ENCODE data around the gene SRSF1. TPM values are rescaled to one million over a fixed set of nuclear protein-coding genes. Genes with fewer than 3 reads are reported as not detected.

The SRSF1 gene
- total RNA-seq, 1 experiment from 2014 or later = 462 TPM

GRCh38 chr17:58005728-58006559 lies 1.1 kb downstream of the SRSF1 start:
- peak overlapping the region; percentile 80 for H4K8ac ChIP-seq (replicated peaks; ENCODE audit: insufficient read length, low read depth, low read length)
- no peak for DNase-seq
- no peaks in the 10 kb centered on the region for H3K9me3 ChIP-seq (ENCODE audit: control insufficient read depth, low read depth, low read length)
- peaks cover 3 to 9% of the 10 kb centered on the region in 2 experiments; a peak in 2 of 5 replicates for H3K9me3 Mint-ChIP-seq
- no peak overlapping the region for H2BK120ac ChIP-seq (ENCODE audit: low read depth, low read length, poor library complexity, severe bottlenecking)
- H3K79me1 ChIP-seq (ENCODE audit: insufficient read depth, low read depth, low read length, poor library complexity, severe bottlenecking) = no peaks in the 10 kb centered on the region
- H3K4me1 ChIP-seq (ENCODE audit: insufficient read depth, low read length) = peaks cover 3% of the 10 kb centered on the region; the same call in 1 of the 2 replicates
- H3K4me1 Mint-ChIP-seq = peaks cover 31 to 39% of the 10 kb centered on the region in 2 experiments
- no peak overlapping the region for H2BK20ac ChIP-seq (ENCODE audit: low read depth, low read length, poor library complexity, severe bottlenecking)
- no peaks in the 10 kb centered on the region for H4K20me1 ChIP-seq (ENCODE audit: control insufficient read depth, insufficient read depth, insufficient read length)
- peaks cover 43 to 64% (median 59%) of the 10 kb centered on the region in 3 experiments for H3K36me3 Mint-ChIP-seq (ENCODE audit: insufficient read depth in 1 of 3, low read depth in 3 of 3)
- H3K56ac ChIP-seq (ENCODE audit: insufficient read length, low read depth, low read length) = peak overlapping the region; percentile 77
- H2BK5ac ChIP-seq (ENCODE audit: insufficient read length, low read length) = no peak overlapping the region
- H3K23ac ChIP-seq (ENCODE audit: insufficient read length, low read depth, low read length) = no peak overlapping the region
- H3K79me2 ChIP-seq (ENCODE audit: insufficient read depth, low read length) = peaks cover 22% of the 10 kb centered on the region
- peak overlapping the region; percentile 88 for H4K91ac ChIP-seq (ENCODE audit: insufficient read length, low read depth, low read length)
- H4K5ac ChIP-seq (ENCODE audit: insufficient read length, low read depth, low read length) = no peak overlapping the region
- no peak overlapping the region for H2AFZ ChIP-seq (ENCODE audit: low read length)
- H3K27me3 ChIP-seq (ENCODE audit: insufficient read depth, low read length) = no peaks in the 10 kb centered on the region
- H3K27ac Mint-ChIP-seq = peak overlapping the region; percentile 100
- H3K4ac ChIP-seq (ENCODE audit: low read depth, low read length) = no peak overlapping the region; the same call in 1 of the 2 replicates
- peaks cover 9% of the 10 kb centered on the region for H3K23me2 ChIP-seq (ENCODE audit: insufficient read length, low read depth, low read length, poor library complexity, severe bottlenecking)
- no peak for TF ChIP-seq CTCF (conservative IDR thresholded peaks at IDR 0.05)
- H3K4me3 Mint-ChIP-seq = peak overlapping the region; percentile 100
- no CpG with 5 or more reads among the region's 36 CpGs for WGBS (ENCODE audit: extremely low coverage, insufficient read length, low lambda C conversion rate)
- H3K27me3 Mint-ChIP-seq (ENCODE audit: low read depth) = peaks cover 3% of the 10 kb centered on the region; the same call in 1 of the 2 replicates
- no peak overlapping the region for H2BK12ac ChIP-seq (ENCODE audit: insufficient read length, low read depth, low read length)
- peak overlapping the region; percentile 98 for H3K4me2 ChIP-seq (ENCODE audit: insufficient read depth, insufficient read length, low read length)
- no peak overlapping the region for H2AK5ac ChIP-seq (ENCODE audit: insufficient read length, low read length)
- peak overlapping the region; percentile 97 for H3K14ac ChIP-seq (ENCODE audit: insufficient read depth, low read length)
- H2BK15ac ChIP-seq (ENCODE audit: low read depth, low read length) = no peak overlapping the region
- no peak overlapping the region for H3T11ph ChIP-seq (ENCODE audit: low read length)
- H3K27ac ChIP-seq (ENCODE audit: insufficient read length, low read depth, low read length) = no peak overlapping the region
- H3K9ac ChIP-seq (ENCODE audit: extremely low read depth, insufficient read length, low read length) = peak overlapping the region; percentile 96
- H3K18ac ChIP-seq (ENCODE audit: insufficient read length, low read depth, low read length) = peak overlapping the region; percentile 94

All from H9 (cell line).